Neural cell (in vitro differentiated cells): ENCODE data around the gene PRELP.

Experiments used
- CTCF ChIP-seq: fragments of 450-650 bp; IDR thresholded peaks from 2 replicates; pipeline ENCODE4 v1.5.1; 2014; ENCODE audit warnings: antibody characterized with exemption, mild to moderate bottlenecking, moderate library complexity; ENCODE audit not compliant: poor library complexity, severe bottlenecking
- EZH2 ChIP-seq: fragments of 200-600, 300-800 bp; shearing (Covaris generic), sonication (generic); IDR thresholded peaks from 2 replicates; pipeline ENCODE4 v1.6.1; 2014; ENCODE audit warnings: antibody characterized with exemption, low read length, borderline replicate concordance, mild to moderate bottlenecking; ENCODE audit not compliant: insufficient read depth, poor library complexity, severe bottlenecking
- POLR2AphosphoS5 ChIP-seq: IDR thresholded peaks from 2 replicates; pipeline ENCODE4 v1.6.1; 2012
- REST ChIP-seq: IDR thresholded peaks from 2 replicates; pipeline ENCODE4 v1.6.1; 2012; ENCODE audit warnings: borderline replicate concordance
- SMC3 ChIP-seq: fragments of 450-650 bp; conservative IDR thresholded peaks from 2 replicates; pipeline ENCODE4 v1.6.1; 2014; ENCODE audit warnings: antibody characterized with exemption, mild to moderate bottlenecking, moderate library complexity; ENCODE audit not compliant: poor library complexity
- TAF1 ChIP-seq: IDR thresholded peaks from 2 replicates; pipeline ENCODE4 v1.6.1; 2012; ENCODE audit warnings: low read depth

DNA sequence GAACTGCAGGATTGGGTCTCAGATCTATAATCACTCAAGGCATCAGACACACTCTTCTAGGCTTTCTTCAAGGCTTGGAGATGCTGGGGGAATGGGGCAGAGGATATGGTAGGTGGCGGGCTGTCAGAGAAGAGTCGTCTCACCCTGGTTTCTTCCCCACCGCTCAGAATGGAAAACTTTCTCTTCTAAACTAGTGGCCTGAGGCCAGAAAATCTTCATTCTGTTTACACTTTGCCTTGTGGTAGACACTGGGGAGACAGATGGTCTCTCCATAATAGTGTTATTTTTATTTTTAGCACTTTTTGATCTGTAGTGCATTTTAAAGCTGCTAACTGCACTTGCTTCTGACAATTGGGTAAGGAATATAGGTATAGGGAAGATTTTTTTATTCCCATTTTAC, 2.6 kb downstream of the PRELP start:
- TF ChIP-seq CTCF (no peak), POLR2AphosphoS5 (no peak), TAF1 (no peak), EZH2 (no peak), SMC3 (no peak), REST (no peak)
